PC-9 (cell line): ENCODE data around the gene IRX4.

ENCODE experiments used
- EZH2 ChIP-seq: fragments of 200-600 bp; sonication (generic); IDR thresholded peaks from 2 replicates; pipeline ENCODE4 v1.8.0; 2017; ENCODE audit warnings: antibody characterized with exemption, low read depth
- TF ChIP-seq, protein P1 (sequence below): fragments of 200-600 bp; sonication (generic); conservative IDR thresholded peaks from 2 replicates; pipeline ENCODE4 v1.6.1; 2017; ENCODE audit warnings: mixed run types, antibody characterized with exemption, mild to moderate bottlenecking, moderate library complexity

DNA sequence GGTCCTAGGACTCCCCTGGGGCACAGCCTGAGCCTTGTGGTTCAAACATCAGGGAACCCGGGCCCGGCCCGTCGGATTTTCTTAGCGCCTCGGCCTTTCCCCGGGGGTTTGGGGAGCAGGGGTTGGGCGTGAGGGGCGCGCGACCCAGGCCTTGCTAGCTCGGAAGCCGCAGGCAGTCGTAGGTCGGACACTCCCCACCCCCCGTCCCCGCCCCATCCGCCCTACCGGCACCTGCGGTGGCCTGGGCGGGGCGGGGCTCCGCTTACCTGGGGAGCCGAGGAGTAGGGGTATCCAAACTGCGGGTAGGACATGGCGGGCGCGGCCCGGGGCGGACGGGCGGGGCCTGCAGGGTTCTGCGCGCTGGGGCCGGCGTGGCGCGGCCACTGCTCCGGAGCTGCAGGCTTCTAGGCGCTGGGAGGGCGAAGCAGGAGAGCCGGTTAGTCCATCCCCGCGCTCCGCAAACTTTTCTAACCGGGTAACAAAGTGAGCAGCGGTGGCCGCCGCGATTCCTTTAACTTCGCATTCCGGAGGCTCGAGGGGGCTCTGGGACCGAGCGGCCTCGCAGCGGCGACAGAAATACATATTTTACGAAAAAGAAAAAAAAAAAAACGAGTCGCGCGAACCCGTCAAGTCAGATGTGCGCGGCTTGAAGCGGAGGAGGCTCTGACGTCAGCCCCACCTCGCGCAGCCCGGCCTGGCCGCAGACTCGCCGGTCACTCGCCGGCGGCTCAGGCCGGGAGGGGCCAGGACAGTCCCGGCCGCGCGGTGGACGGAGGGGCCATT lies at the start of gene IRX4:
- TF ChIP-seq, protein P1, sequence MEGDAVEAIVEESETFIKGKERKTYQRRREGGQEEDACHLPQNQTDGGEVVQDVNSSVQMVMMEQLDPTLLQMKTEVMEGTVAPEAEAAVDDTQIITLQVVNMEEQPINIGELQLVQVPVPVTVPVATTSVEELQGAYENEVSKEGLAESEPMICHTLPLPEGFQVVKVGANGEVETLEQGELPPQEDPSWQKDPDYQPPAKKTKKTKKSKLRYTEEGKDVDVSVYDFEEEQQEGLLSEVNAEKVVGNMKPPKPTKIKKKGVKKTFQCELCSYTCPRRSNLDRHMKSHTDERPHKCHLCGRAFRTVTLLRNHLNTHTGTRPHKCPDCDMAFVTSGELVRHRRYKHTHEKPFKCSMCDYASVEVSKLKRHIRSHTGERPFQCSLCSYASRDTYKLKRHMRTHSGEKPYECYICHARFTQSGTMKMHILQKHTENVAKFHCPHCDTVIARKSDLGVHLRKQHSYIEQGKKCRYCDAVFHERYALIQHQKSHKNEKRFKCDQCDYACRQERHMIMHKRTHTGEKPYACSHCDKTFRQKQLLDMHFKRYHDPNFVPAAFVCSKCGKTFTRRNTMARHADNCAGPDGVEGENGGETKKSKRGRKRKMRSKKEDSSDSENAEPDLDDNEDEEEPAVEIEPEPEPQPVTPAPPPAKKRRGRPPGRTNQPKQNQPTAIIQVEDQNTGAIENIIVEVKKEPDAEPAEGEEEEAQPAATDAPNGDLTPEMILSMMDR, result no peak
- TF ChIP-seq EZH2, result no peak
